ENCODE results near the gene PLD4.

PLD4 gene

DNA sequence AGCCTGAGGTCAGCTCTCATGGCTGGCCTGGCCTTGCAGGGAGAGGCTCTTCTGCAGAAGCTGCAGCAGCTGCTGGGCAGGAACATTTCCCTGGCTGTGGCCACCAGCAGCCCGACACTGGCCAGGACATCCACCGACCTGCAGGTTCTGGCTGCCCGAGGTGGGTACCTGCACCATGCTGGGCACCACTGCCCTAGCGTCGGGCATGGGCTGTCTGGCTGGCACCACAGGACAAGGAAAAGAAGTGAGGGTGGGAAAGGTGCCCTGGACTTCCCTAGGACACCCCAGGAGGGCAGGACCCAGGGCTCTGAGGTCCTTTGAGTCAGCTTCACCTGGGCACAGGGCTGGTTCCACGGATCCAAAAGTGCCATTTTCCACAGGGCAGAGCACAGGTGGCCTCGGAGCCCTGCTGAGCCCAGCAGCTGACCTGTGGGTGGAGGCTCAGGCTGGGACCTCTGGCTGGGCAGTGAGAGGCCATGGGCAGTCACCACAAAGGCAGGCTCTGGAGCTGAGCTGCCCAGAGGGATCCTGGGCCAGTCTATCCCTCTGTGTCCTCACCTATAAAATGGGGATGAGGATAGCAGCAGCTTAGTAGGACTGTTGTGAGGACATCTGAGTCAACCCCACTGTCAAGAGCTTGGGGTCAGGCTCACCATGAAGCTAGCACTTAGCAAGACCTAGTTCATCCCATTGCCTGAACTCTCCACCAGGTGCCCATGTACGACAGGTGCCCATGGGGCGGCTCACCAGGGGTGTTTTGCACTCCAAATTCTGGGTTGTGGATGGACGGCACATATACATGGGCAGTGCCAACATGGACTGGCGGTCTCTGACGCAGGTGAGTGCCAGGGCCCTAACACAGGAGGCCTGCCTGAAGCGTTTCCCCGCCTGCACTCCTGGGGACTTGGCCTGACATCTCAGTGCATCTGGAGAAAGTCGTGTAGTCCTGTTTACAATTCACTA, 4.9 kb downstream of the PLD4 start:
- DNase-seq (ENCODE audit: low spot score): no peak

DNA sequence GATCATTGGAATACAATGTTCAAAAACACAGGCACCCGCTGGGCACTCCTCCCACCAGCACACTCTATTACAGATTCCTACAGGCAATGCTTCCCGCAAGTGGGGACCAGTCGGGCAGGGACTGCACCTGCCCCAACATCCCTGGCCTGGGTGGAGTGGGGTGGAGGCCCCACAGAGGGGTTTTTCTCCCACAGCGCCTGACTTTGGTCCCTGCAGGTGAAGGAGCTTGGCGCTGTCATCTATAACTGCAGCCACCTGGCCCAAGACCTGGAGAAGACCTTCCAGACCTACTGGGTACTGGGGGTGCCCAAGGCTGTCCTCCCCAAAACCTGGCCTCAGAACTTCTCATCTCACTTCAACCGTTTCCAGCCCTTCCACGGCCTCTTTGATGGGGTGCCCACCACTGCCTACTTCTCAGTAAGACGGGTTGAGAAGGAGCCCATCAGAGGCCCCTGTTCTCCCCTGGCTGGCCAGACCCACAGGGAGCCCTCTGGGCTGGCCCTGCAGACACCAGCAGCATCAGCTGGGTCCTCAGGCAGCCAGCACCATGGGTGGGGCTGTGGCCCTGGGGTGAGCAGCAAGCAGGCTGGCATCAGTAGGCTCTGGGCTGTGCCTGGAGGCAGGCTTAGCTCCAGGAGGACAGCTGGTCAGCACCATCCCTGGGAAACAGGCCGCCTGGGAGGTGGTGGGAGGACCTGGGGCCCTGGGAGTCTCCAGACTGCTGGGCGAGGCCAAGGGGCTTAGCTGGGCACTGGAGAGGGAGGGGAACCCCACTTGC, 6.0 kb downstream of the PLD4 start:
- no peak for DNase-seq (ENCODE audit: low spot score)

DNA sequence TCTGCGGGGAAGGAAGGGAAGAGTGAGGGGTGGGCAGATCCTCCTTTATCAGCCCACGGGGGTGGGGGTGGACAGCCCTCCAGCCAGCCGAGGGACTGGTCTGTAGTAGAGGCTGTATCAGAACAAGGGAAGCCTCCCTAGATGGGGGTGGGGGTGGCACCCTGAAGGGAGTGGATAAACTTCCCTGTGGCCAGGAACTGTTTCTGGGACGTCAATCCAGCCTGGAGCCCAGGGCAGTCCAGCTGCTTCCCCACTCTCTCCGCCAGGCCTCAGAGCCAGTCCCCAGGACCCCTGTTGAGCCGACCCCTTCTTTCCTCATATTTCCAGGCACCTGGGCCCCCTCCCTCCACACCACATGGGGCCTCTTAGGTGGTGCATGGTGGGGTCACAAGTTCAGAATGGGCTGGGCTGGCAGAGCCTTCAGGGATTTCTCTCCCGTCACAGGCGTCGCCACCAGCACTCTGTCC, 6.7 kb downstream of the PLD4 start:
- DNase-seq (ENCODE audit: low spot score): no peak

DNA sequence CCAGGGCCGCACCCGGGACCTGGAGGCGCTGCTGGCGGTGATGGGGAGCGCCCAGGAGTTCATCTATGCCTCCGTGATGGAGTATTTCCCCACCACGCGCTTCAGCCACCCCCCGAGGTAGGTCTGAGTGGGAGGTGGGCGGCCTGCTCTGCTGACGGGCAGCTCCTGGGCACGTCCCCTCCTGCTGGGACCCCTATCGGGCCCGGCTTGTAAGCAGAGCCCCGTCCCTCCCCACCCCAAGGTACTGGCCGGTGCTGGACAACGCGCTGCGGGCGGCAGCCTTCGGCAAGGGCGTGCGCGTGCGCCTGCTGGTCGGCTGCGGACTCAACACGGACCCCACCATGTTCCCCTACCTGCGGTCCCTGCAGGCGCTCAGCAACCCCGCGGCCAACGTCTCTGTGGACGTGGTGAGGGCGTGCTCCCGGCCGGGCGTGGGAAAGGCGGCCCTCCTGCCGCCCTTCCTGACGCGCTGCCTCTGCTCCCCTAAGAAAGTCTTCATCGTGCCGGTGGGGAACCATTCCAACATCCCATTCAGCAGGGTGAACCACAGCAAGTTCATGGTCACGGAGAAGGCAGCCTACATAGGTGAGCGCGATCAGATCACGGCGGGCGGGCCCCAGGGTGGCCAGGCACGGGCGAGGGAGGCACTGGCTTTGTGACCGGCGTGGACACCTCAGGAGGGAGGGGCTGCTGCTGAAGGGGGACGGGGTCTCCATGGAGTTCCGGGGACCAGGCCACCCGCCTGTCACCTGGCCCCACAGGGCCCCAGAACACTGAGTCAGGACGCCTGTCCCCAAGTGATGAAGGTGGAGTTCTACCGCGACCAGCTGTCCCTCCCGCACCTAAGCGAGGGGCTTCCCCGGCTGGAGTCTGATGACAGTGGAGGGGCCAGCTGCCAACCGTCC, 7.3 kb downstream of the PLD4 start:
- no peak for DNase-seq (ENCODE audit: low spot score)

DNA sequence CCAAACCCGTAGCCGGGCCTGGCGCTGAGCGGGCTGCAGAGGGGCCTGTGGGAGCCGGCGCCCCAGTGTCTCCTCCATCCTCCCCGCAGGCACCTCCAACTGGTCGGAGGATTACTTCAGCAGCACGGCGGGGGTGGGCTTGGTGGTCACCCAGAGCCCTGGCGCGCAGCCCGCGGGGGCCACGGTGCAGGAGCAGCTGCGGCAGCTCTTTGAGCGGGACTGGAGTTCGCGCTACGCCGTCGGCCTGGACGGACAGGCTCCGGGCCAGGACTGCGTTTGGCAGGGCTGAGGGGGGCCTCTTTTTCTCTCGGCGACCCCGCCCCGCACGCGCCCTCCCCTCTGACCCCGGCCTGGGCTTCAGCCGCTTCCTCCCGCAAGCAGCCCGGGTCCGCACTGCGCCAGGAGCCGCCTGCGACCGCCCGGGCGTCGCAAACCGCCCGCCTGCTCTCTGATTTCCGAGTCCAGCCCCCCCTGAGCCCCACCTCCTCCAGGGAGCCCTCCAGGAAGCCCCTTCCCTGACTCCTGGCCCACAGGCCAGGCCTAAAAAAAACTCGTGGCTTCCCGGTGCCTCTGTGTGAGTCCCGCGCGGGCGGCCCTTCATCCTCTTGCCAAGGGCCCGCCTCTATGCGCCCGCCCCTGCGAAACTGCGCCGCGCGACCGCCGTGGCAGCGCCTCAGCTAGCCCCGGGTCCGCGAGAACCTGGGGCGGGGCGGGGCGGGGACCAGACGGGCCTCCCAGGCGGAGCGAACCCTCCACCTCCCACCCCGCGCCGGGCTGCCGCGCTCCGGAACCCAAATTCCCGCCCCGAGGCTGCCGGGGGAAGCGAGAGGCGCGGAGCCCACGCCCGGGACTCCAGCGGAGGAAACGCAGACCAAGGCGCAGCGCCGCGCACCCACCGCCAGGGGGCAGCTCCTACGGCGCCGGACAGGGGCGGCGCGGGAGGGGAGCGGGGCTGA, 8.3 kb downstream of the PLD4 start:
- DNase-seq (ENCODE audit: low spot score): peak; percentile 80

DNA sequence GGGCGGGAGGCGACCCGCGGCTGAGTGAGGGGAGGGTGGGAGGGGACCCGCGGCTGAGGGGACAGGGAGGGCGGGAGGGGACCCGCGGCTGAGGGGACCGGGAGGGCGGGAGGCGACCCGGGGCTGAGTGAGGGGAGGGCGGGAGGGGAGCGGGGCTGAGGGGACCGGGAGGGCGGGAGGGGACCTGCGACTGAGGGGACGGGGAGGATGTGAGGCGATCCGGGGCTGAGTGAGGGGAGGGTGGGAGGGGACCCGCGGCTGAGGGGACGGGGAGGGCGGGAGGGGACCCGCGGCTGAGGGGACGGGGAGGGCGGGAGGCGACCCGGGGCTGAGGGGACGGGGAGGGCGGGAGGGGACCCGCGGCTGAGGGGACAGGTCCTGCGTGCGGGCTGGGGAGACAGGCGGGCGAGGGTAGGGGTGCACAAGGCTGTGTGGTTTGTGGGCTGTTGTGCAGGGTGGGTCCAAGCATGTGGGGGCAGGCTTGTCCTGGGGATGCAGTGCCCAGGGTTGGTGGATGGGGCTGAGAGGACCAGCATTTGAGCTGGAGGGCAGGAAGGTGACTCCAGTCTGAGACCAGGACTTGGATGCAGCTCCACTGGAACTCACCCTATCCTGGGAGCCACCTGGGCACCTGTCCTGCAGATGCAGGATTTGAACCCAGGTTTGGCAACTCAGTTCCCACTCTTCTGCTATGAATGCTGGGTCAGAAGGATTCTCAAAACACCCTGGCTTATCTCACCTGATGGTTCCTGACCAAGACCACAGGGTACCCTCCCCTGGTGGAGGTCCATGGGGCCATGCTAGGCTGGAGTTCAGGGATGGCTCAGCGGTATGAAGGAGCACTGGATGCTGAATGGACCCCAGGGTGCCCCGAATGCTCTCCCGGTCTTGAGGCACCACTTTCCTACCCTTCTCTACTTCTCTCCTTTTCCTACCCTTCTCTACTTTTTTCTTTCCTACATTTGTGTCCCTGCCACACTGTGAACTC, 9.4 kb downstream of the PLD4 start:
- no peak for DNase-seq (ENCODE audit: low spot score)

DNA sequence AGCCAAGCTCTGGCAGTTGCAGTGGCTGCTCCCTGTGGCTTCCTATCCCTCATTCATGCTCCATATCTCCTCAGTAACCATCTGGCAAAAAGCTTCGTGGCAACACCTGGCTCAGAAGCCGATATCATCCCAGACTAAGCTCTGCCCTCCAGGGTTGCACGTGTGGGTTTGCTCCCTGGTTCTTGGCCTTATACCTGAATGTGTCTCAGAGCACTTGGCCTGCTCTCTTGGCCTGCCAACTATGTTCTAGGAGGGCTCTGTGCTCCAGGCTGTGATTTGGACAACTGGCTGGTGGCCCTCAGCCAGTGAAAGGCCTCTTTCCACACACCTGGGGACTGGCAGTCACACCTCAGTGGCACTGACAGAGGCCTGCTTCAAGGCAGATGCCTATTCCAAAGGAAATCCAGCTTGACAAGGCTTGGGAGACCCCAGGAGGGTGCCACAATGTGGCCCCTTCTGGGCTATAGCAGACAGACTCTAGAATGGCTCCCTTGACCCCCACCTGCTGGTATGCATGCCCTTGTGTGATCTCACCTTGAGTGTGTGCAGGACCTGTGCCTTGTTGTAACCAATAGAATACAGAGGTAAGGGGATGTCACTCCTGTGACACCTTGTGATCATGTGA, 10.5 kb downstream of the PLD4 start:
- DNase-seq (ENCODE audit: low spot score): no peak

DNA sequence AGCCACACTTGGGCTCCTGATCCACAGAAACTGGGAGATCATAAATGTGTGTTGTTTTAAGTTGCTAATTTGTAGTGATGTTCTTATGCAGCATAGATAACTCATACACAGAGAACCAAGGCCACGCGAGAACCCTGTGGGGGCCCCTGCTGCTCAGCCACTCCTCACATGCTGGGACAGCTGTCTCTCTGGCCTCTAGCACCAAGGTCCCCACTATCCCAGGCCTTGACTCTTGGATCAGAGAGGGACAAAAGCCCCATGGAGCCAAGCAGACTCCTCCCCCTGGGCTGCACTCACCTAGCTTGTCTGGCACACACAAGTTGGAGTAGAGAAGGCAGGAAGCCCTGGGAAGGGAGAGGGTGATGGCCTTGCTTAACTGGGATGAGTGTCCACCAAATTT, 11.3 kb downstream of the PLD4 start:
- no peak for DNase-seq (ENCODE audit: low spot score)

DNA sequence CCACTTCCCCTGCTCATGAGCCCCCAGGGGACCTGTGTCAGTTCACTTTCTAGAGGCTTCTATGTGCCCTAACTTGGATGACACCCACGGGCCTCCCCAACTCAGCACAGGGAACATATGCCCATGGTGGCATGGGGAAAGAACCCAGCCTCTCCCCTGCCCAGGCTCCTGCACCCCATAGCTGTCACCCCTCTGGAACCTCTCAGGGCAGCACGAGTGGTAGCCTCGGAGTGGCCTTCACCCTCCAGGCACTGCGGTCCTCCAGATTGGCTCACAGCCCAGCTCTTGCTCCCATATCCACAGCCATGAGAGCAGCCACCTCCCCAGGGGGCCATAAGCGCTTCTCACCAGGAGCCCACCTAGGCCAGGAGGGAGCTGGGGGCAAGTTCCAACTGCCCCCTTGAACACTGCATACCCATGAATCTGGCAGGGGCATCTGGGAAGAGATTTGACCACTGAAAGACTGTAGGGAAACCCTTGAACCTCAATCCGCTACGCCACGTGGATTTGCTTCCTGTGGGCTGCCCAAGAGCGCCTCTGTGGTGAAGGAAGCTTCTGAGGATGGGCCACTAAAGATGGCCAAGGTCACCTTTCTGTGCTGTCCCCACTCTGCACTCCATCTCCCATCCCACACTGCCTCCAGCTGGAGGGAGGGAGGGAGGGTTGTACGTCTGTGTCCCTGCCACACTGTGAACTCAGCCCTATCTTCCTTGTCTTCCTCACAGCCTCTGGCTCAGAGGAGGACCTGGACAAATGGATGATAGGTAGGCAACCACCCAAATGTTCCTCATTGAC, 11.9 kb downstream of the PLD4 start:
- no peak for DNase-seq (ENCODE audit: low spot score)

DNA sequence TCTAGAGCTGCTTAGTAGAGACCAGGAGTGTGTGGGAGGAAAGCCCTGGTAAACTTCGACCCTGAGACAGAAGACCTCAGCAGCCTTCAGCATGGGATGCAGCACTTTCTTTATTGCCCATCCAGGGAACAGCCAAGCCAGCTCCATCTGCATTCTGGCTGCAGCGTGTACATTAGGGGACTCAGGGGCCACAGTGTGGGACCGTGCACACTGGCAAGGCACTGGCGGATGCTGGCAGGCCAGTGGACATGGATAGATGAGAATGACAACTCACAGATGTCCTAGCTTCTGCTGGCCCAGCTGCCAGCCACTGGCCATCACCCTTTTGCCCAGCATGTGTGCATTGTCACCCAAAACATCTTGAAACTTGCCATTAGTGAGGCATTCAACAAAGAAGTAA, 12.5 kb downstream of the PLD4 start:
- no peak for DNase-seq (ENCODE audit: low spot score)

DNA sequence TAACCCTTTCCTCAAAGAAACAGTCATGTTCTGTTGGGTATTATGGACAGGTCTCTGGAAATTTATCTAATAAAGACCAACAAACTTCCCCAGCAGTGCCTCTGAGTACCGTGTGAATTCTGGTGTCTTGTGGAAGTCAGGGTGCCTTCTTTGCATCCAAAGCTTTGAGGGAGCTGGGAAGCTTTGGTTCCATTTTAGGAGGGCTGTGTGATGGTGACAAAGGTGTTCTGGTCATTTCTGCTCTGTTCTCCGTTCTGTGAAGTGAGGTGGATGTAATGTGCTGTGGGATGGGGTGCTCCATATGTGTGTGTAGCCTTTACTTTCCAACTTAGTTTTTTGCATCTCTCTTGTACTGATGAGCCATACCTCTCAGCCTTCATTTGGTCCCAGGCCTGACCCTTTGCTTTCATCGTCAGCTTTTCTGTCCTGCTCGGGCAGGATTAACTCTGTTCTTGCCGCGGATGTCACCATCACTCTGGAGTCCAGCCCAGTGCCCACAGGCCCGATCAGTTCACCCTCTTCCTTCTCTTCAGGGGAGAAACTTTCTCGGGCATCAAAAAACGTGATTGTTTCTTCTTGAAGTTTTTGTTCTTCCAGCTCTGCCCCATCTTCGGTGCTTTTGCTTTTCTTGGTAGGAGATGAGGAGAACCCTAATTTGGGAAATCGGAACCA, 13.2 kb downstream of the PLD4 start:
- DNase-seq (ENCODE audit: low spot score): no peak

DNA sequence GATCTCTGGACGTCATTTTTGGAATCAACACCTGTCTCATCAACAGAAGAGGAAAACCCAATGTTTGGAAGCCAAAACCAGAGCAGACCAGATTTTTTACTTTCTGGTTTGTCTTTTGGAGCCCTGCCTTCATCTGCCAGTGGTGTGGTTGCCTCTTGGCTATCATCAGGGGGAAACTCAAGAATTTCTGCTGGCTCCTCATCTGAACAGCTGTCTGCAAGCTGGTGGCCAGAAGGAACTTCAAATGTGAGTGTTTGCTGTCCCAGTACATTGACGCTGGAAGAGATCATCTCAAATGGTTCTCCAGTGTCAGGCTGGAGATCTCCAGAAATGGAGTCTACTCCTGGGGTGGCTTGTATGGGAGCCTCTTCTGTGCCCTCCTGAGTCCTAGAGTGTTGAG, 13.8 kb downstream of the PLD4 start:
- no peak for DNase-seq (ENCODE audit: low spot score)

DNA sequence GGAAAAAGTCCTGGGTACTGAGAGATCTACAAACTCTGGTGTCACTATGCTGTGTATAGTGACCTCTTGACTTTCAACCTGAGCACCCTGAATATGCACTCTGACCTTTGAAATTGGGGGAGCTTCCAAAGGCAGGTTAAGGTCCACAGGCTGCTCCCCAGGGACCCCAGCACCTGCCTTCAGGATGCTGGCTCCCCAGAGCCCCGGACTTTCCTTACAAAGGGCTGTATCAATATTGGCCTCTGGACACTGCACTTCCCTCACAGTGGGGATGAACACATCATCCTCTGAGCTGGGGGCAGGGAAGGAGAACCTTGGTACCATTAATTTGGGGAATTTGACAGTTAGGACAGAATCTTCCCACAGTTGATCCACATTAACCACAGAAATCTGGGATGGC, 14.3 kb downstream of the PLD4 start:
- DNase-seq (ENCODE audit: low spot score): no peak

DNA sequence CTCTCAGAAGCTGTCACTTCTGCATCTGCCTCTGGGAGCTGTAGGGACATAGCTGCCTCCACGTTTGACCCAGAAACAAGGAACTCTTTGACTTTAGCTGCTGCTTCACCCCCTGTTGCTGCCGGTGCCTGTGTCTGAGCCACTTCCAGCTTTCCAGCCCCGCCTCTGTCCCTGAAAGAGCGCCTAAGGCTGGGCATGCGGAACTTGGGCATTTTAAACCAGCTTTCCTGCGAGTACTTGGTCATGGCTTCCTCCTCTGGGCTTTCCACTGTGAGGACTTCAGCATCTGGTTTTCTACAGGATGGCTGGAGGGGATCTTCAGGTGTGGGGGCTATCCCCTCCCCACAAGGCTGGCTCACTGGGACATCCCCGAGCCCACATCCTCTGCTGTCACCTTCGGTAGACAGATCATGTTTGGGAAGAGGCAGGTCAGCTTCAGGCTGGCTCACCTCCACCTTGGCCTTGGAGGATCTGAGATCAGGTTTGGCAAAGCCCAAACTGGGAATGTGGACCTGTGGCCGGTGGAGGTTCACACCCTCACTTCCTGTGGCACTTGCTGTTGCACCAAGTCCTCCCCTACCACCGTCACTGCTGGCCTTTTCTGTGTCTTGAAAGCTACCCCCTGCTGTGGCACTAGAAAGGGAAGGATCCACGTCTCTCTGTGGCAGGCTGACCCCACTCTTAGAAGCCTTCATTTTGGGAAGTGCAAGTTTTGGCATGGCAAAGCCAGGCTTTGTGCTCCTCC, 15.2 kb downstream of the PLD4 start:
- no peak for DNase-seq (ENCODE audit: low spot score)

DNA sequence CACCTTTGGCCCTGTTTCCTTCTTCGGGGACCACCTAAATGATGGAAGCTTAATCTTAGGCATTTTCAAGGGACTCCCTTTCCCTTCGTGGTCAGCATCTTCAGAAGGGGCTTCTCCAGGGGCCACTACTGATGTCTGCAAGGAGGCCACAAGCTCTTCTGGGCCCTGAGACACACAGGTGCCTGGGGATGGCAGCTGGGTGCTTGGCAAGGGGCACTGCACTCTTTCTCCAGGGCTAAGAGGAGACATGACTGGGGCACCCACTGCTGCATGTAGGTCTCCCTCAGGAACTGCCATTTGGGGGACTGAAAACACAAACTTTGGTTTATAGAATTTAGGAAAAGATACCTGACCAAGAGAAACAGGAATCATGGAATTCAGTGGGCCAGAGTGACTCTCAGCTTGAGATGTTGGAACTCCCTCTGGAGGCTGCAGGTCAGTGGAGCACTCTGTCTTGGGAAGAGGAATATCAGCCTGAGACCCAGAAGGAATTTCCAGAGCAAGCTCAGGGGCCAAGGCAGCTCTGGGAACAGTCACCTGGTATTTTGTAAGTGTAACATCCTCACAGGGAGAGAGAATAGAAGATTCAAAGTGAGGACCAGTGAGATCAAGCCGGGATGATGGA, 16.0 kb downstream of the PLD4 start:
- DNase-seq (ENCODE audit: low spot score): no peak

DNA sequence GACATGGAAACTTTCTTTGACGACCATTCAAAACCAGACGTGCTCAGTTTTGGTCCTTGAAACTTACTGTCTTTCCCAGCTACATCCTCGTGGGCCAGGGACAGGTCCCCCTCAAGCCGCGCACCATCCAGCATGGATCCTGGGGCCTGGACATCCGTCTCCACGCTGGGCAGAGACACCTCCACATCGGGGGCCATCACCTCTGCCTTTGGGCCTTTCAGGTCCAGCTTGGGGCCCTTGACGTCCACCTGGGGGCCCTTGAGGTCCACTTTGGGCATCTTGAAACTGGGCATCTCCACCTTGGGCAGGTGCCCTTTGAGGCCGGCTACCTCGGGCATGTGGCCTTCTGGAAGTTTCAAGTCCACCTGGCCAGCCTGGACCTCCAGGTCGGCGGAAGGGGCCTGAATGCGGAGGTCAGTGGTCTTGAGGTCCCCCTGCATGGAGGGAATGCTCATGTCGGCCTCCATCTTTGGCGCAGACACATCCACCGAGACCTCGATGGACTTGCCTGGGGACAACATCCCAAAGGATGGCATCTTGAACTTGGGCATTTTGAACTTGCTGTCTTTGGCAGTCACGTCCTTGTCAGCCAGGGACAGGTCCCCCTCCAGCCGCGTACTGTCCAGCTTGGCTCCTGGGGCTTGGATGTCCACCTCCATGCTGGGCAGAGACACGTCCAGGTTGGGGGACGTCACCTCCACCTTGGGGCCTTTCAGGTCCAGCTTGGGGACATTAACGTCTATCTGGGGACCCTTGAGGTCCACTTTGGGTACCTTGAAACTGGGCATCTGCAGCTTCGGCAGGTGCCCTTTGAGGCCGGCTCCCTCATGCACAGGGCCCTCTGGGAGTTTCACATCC, 17.1 kb downstream of the PLD4 start:
- DNase-seq (ENCODE audit: low spot score): no peak

Data from kidney tubule cell (primary cell).